NCI-H1048 (cell line): ENCODE results near the gene VAMP3.

Experiments used
- DNase-seq: peaks from one replicate; lab custom pipeline; 2025; lab: John Stamatoyannopoulos, UW

VAMP3 gene, protein sequence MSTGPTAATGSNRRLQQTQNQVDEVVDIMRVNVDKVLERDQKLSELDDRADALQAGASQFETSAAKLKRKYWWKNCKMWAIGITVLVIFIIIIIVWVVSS

DNA sequence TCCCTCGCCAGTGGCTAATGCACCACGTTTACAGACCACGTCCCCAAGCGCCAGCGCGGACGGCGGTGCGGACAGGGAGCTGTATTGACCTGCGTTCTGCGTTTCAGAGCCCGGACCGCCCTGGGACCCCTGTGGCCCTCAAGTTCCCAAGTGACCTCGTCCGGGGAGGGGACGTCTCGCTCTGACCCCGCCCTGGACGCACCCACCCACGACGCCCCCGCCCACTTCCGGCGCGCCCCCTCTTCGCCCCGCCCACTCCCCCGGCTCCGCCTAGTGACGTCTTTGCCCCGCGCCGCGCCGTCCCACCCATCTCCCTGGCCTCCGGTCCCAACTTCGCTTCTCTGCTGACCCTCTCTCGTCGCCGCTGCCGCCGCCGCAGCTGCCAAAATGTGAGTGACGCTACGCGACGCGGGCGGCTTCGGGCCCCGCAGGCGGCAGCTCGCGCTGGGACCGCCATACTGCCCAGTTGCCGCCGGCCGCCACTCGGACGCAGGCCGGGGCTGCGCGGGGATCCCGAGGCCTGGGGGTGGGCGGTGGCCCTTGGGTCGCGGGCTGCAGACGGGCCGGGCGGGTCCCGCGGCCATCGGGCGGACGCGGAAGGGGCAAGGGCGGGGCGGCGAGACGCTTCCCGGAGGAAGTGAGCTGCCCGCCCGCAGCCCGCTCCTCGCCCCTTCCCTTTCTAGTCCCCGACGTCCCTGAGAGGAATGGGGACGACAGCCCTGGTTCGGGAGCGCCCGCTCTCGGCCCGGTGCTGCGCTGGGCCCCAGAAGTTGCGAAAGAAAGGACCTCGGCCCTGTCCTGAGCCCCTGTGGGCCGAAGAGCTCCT, at the start of gene VAMP3:
VAMP3 (plus strand) TSS at position 300 of the 826 bp plus-strand sequence; CDS start at position 388, 88 bp downstream.
- DNase-seq = no peak

DNA sequence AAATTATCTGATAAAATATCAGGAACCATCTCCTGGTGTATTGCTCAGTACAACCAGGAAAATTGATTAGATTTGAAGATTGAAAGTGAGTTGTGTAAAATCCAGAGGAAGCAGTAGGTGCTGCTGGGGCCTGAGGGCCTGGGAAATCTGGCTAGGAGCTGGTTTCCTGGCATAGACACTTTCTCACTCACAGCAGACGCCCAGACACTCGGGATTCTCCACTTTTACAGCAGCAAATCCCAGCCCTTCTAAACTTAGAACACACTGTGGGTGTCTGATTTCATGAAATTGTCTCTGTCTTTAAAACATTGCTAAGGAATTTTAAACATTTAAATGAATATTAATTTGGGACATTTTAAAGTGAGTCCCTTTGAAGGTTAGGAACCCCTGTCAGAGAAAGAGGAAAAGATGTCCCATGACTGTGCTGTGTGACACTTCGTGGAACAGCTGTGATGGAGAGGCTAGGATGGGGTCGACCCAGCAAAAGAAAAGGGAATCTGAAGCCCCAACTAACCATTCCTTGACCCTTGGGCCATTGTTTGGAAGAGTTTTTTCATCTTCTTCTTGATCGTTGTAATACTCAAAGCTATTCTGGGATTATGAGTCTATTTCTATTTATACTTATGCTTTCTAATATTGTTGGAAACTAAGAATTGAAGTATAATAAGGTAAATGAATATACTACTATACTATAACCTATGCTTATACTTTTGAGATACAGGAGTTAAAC, 49.0 kb upstream of the VAMP3 start:
- no peak for DNase-seq

DNA sequence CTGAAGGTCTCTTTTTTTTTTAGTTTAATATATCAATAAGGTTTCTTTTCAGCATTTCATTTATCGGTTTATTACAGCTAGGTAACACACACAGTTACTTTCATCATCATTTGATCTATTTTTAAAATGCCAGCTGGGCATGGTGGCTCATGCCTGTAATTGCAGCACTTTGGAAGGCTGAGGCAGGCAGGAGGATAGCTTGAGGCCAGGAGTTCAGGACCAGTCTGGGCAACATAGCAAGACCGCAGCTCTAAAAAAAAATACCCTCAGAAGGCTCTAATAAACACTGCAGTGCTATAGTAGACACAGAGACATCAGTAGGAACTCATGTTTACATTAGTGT, 48.5 kb upstream of the VAMP3 start:
- no peak for DNase-seq

DNA sequence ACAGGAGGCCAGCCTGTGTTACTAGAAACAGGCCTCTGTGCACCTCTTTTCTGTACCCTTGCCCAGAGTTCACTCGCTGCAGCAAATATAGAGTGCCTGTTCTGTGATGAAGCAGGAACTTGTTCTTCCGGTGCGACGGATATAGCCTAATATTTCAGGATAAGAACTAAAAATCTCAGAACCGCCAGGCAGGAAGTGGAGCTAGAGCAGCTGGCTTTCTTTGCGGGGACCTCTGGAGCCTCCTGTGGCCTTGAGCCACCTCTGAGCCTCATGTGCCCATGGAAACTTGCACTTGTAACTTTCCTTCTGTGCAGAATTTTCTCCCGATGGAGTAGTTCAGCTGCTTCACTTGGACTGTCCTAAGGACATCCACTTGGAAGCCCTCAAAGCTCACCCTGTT, 44.5 kb upstream of the VAMP3 start:
- DNase-seq = no peak

DNA sequence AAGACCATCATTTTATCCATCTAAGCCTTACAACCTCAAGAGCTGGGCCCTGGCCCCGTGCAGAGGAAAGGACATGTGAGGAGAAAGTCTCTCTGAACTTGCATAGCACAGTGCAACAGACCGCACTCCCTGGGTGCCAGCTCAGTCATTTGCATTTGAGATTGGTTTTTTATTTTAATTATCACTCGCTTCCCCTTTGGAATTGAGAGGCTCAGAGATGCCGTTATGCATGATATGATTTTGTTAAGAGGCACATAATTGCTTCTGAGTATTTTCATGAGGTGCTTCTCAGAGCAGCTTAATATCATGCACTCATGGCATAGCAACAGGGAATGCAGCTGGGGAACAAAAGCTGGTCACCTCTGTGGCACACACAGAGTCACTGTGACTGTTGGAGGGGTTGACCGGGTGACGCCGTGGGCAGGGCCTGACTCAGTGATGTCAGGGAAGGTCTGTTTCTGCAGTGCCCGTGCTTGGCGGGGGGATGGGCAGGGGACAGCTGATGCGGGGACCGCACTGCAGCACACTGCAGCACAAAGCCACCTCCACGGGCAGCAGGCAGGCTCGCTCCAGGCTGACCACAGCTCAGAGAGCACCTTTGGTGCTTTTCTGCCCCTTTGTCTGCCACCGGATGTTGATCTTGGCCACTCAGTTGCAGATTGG, 43.2 kb upstream of the VAMP3 start:
- DNase-seq = no peak

DNA sequence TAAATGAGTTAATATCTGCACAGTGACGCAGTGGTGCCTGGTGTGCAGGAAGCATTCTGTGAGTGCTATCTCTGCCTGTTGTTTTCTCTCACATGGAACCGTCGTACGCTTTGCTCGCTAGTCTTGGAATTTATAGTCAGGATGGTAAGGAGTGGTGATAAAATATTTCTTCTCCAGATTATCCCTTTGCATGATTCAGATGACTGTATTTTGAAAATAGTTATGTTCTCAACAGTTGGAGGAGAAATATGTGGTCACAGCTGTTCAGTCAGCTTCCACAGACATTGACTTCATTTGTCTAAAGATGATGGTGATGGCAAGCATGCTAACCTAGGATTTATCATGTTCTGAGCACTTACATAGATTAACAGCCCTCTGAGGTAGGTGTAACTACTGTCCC, 41.3 kb upstream of the VAMP3 start:
- DNase-seq = no peak

DNA sequence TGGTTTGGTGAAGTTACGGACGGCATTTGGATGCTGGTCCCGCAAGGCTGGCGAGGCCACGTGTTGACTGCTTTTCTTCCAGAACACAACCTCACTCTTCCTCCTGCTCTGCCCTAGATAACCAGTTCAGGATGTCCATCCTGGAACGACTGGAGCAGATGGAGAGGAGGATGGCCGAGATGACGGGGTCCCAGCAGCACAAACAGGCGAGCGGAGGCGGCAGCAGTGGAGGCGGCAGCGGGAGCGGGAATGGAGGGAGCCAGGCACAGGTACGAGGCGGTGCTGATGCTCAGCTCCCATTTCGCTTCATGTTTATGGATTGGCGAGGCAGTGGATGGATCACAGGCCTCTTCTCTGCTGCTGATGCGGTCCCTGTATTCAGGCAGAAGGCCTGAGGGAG, 38.8 kb upstream of the VAMP3 start:
- no peak for DNase-seq

DNA sequence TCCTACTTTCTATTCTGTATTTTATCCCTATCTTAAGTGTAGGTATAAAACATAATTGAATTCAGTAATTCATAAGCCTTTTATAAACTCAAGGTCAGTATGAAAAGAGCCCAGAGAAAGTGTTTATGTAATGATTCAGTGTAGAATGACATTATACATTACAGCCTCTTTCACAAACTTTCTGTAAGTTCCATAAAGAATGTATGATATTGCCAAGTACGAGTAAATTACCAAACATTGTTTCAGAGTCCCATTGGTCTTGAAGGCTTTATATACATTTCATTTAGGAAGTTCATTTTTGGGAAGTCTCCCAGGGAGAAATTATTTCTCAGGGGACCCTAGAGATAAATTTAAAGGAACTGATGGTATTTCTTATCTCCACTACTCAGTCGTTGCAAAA, 37.8 kb upstream of the VAMP3 start:
- no peak for DNase-seq

DNA sequence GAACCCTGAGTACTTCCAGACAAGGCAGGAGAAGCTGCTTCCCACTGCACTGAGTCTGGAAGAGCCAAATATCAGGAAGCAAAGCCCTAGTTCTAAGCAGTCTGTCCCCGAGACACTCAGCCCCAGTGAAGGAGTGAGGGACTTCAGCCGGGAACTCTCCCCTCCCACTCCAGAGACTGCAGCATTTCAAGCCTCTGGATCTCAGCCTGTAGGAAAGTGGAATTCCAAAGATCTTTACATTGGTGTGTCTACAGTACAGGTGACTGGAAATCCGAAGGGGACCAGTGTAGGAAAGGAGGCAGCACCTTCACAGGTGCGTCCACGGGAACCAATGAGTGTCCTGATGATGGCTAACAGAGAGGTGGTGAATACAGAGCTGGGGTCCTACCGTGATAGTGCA, 33.1 kb upstream of the VAMP3 start:
- no peak for DNase-seq

DNA sequence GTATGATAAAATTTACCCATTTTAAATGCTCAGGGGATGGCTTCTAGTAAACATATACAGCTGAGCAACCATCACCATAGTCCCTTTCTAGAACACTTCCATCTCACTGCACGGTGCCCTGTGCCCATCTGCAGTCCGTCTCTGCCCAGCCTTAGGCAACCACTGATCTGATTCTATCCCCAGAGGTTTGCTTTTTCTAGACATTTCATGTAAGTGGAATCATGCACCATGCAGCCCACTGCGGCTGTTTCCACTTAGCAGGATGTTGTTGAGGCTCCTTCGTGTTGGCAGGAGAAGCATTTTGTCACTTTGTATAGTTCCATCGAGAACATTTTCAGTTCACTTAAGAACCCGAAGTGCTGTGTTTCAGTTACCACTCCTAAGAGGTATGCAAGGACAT, 27.8 kb upstream of the VAMP3 start:
- DNase-seq = no peak

DNA sequence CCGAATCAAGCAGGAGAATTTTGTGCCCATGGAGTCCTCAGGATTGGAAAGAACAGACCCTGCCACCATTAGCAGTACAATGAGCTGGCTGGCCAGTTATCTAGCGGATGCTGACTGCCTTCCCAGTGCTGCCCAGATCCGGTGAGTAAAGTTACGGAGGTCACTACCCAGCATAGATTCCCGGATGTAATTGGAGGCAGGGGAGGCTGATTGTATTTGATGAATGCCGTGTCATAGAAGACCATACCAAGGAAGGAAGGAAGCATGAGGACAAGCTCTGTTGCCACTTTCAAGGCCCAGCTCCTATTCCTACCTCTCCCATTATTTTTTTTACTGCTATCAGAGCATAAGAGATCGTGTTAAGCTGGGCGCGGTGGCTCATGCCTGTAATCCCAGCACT, 26.2 kb upstream of the VAMP3 start:
- no peak for DNase-seq

DNA sequence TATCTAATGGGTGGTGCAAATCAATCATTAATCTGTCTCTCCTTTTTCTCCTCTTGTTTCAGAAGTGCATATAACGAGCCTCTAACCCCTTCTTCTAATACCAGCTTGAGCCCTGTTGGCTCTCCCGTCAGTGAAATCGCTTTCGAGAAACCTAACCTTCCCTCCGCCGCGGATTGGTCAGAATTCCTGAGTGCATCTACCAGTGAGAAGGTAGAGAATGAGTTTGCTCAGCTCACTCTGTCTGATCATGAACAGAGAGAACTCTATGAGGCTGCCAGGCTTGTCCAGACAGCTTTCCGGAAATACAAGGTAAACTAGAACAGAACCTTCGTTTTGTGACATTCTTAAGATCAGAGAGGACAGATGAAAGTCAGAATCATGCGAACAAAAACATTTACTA, 25.3 kb upstream of the VAMP3 start:
- no peak for DNase-seq

DNA sequence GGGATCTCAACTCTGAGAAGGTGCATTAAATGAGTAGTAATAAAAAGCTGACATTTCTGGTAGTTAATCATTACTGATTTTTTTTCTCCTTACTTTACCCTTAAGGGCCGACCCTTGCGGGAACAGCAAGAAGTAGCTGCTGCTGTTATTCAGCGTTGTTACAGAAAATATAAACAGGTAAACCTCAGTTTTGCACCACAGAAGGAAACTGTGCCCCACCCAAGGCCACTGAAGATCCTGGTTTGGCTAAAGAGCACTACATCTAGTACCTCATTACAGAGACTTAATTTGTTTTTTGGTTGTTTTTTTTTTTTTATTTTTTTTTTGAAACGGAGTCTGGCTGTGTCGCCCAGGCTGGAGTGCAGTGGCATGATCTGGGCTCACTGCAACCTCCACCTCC, 23.5 kb upstream of the VAMP3 start:
- no peak for DNase-seq

DNA sequence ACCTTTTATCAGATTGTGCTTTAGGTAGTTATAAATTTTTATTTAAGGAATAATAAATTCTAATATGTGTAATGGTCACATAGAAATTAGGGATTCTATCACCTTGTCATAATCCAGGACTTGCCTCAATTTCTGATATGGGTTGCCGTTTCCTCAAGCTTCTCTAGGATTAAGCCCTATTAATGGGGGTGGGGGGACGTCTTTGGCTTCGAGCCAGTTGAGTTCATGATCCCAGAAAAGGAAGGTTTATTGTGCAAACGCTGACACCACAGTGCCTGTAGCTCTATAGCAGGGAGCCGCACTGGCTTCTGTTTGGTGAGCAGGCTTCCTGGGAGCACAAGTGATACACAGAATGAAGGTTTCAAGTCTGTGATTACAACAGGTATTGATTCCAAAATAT, 22.0 kb upstream of the VAMP3 start:
- no peak for DNase-seq

DNA sequence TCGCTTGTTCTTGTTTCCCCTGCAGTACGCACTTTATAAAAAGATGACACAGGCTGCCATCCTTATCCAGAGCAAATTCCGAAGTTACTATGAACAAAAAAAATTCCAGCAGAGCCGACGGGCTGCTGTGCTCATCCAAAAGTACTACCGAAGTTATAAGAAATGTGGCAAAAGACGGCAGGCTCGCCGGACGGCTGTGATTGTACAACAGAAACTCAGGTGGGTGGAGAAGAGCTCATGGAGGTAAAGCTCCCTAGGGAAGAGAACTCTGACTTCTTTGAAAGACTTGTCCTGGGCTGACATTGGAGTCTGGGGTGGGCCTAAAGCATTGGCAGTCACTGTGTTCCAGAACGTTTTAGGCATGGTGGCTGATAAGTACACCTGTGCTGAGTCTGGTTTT, 19.9 kb upstream of the VAMP3 start:
- DNase-seq = no peak

DNA sequence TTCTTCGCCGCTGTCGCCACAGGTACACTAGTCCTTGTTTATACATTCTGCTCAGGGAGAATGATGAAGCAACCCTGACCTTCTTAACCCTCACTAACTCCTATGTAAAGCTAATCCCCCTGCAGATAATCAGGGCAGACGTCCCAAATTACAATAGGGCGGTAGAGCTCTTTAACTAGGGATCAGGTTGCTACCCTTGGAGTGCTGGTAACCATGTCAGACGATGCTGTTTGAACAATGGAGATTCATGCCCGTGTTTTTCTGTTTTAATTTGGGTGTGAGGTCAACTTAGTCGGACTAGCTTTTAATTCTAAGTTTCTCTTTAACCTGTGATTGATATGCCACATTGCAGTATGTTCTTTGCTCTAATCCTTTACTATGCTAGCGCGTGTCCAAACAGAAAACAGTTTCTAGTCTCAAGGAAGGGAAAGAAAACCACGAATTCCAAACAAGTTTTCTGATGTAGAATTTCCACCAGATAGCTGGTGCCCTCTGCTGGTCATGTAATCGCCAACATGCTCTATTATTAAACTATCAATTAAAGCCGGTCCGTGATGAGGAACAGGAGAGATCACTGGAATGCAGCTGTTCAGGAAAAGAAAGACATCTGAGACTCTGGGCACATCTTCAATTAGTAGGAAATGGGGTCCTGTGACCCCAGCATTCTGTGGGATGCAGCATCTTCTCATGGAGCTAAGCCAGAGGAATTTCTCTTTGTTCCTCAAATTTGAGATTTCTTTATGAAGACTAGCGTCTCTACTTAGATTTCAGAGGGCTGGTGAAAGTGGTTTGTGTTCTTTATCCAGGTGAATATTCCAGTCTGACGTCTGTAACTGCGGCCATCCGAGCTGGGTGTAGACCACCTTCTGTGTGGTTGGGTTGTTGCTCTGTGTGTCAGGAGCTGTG, 18.3 kb upstream of the VAMP3 start:
- peak; percentile 32 for DNase-seq

DNA sequence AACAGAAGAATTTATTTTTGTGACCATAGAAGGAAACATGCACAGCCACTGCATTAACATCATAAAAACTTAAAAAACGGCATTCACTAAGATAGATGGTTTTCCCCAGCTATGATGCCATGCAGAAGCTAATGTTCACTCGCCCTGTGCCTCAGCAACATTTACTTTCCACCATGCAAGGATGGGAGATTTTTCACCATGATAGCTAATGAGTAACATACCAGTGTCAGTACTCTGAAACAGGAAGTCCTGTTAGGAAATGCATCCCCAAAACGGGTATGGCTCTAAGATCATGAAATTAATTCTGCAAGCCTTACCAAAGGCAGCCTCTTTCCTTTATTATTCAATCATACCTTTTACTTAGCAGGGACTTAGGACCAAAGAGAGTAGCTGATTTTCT, 17.5 kb upstream of the VAMP3 start:
- DNase-seq = no peak

DNA sequence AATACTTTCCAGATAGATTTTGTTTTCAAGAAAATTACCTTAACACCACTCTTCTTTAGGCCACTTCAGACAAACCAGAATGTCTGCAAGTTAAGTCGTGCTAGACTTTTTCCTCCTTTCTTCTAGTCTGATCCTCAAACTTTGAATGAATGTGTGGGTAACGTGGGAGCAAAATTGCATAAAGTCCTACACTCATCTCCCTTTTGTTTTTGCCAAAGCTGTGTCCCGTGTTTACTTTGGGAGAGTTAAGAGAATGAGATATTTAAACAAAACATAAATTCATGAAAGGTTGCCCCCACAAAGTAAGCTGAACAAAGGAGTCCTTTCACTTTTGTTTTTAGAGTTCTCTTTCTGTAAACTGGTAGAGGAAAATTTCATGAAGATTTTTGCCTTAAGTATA, 16.9 kb upstream of the VAMP3 start:
- DNase-seq = no peak

DNA sequence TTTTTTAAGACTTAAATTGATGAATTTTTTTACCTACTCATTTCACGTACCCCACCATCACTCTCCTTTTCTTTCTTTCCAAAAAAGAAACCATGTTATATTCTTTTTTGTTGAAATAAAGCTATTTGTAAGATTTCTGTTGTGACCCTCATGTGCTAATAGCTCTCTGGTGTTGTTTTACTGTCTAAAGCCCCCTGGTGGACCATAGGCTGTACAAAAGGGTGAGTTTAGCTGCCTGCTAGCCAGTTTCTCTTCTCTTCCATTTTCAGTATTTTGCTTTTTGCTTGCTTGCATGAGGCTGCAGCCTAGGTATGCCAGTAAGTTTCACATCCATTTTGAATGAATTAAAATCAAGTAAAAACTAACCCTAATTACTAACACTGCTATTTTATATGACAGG, 15.6 kb upstream of the VAMP3 start:
- DNase-seq = no peak

DNA sequence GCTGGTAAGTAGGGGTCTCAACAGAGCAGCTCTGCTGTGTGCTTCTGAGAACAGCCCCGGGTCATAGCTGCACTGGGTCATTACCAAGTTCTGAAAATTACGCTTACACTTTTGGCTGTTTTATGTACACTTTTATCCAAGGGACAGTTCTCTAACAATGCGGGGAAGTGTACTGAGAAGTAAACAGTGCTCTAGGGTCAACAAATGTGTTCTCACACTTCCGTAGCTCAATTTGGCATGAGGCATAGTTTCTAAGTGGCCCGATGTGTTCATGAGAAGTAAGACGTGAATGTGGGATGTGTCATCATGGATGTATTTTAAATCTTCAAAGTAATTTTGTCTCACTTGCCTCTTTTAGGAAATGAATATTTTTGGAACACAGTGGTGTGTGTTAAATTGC, 10.9 kb upstream of the VAMP3 start:
- no peak for DNase-seq

DNA sequence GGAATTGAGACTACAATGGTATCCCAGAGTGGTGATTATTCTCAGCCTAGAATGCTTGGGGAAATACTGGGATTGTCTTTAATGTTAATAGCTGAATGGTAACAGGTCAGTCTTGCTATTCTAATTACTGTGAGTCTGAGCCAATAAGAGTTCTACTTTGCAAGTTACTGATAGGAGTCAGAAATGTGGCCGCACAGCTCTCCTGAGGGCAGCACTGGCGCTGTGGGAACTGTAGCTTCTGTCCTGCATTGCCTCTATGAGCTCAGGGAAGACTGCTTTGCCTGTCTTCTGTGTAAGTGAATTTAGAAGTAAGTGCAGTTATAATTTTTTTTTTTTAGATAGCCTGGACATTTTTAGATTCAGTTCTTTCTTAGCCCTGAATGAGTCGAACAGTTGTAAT, 10.0 kb upstream of the VAMP3 start:
- no peak for DNase-seq

DNA sequence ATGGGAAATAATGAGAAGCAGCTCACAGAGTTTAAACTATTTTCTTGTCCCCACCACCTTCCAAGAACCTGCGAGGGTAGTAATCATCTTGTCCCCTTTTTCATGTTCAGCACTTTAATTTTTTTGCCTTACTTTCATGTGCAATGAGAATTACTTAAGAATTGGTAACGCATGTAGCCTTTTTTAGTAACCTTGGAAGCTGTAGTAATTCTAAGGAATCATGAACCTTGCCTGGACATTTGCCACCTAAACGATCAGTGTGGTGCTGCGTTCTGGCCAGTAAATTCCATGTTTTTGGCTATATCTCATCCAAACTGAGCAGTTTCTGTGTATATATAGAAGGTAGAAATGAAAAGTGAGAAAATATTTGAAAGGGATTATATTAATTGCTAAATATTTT, 3.9 kb upstream of the VAMP3 start:
- DNase-seq = no peak
